Muscle of leg (tissue), 11 donors: ENCODE data around the gene UBAC2. TPM values are rescaled to one million over a fixed set of nuclear protein-coding genes. Genes with fewer than 3 reads are reported as not detected.

Source experiments
- DNase-seq: peaks from one replicate; pipeline ENCODE4 v3.0.0; 2013
- H3K27ac ChIP-seq: one replicate; pipeline ENCODE4 v1.5.1; 2013; ENCODE audit warnings: mild to moderate bottlenecking, low read length, control low read depth
- H3K27me3 ChIP-seq: one replicate; pipeline ENCODE4 v1.6.1; 2013; ENCODE audit warnings: low read length; ENCODE audit not compliant: control insufficient read depth, insufficient read depth
- H3K36me3 ChIP-seq: one replicate; pipeline ENCODE4 v1.6.1; 2013; ENCODE audit warnings: low read length; ENCODE audit not compliant: control insufficient read depth, insufficient read depth
- H3K4me1 ChIP-seq: one replicate; pipeline ENCODE4 v1.6.1; 2013; ENCODE audit warnings: low read length; ENCODE audit not compliant: control insufficient read depth, insufficient read depth
- H3K4me3 ChIP-seq: one replicate; pipeline ENCODE4 v1.5.1; 2013; ENCODE audit warnings: low read length, control low read depth
- H3K9me3 ChIP-seq: replicated peaks from 2 replicates; pipeline ENCODE4 v1.6.1; 2013; ENCODE audit warnings: low read depth, low read length; ENCODE audit not compliant: control insufficient read depth
- WGBS: methylation state at CpG from one replicate; pipeline ENCODE4 v1.1.5; 2013; ENCODE audit warnings: missing lambda C conversion rate; ENCODE audit not compliant: insufficient coverage; 5-methylcytosine and 5-hydroxymethylcytosine counted together
- polyA plus RNA-seq, 8 donors: library from polyadenylated mRNA; unstranded; fragments of 120-200 nt; gene quantifications; one replicate each; pipeline versions ENCODE4 v1.2.1 to v1.2.3, GENCODE V29; 2013; ENCODE audit warnings: inconsistent platforms in 1 of 8, low replicate concordance in 1 of 8; ENCODE audit not compliant: insufficient read length in 8 of 8, insufficient read depth in 1 of 8
- total RNA-seq: library from RNA; stranded (reverse); fragments of 120-200 nt; gene quantifications from one replicate; pipeline ENCODE4 v1.2.4, GENCODE V29; 2013

Gene UBAC2
- total and polyA plus RNA-seq, 9 donors = 46.3 to 92.6 (median 84.7) TPM

DNA sequence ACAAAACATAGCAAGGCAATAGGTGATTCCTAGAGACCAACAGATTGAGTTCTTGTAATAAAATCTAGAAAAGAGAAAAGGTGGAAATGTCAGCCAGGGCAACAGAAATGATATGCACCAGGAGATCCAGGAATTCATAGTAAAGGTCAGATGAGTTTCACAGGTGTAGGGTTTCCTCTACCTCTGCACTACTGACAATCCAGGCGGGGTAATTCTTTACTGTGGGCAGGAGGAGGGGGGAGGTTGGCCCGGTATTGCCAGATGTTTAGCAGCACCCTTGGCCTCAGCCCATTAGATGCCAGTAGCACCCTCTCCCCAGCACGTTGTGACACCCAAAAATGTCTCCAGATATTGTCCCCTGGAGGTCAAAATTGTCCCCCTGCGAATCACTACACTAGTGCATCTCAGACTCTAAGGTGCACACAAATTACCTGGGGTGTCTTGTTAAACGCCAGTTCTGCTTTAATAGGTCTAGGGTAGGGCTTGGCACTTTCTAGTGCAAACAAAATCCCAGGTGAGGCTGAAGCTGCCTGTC lies 3.5 kb upstream of the UBAC2 start:
- H3K9me3 ChIP-seq = no peaks in the 10 kb centered on the region
- no peak overlapping the region for H3K4me3 ChIP-seq
- no peaks in the 10 kb centered on the region for H3K27me3 ChIP-seq
- H3K27ac ChIP-seq = no peak overlapping the region
- WGBS = 60% methylated on average over 2 of the region's 5 CpGs
- DNase-seq = no peak
- H3K4me1 ChIP-seq = peaks cover 3% of the 10 kb centered on the region
- H3K36me3 ChIP-seq = no peaks in the 10 kb centered on the region

DNA sequence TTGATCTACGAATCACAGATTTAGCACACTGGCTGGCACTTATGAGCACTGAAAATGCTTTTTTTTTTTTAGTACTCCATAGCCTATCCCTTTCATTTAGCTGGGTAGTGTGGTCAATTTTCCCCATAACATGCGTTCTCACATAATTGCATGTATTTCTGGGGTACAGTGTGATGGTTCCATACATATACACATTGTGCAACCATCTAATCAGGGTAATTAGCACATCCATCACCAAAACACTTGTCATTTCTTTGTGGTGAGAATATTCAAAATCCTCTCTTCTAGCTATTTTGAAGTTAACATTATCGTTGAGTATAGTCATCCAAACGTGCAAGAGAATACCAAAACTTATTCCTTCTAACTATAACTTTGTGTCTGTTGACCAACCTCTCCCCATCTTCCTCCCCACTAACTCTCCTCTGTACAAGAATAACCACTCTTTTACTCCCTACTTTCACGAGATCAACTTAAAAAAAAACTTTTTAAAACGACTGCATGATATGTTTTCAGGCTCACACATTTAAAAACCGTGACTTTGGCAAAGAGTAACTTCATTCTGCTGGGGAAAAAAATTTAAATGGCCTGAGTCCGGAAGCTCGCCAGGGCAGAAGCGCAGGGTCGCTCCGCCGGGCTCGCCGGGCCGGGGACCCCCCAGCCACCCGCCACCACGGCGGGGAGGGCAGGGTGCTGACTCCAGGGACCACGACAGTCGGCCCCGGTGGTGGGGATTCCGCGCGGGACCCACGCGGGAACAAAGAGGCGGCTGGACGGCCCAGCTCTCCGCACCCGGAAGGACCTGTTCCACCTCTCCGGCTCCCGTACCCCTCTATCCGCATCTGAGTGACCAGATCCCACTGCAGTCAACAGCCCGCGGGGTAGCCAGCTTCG lies 868 bp upstream of the UBAC2 start:
- Histone ChIP-seq H3K4me3 (peak overlapping the region; percentile 94), H3K27ac (peak overlapping the region; percentile 99), H3K36me3 (no peaks in the 10 kb centered on the region), H3K27me3 (no peaks in the 10 kb centered on the region), H3K4me1 (peaks cover 16% of the 10 kb centered on the region), H3K9me3 (no peaks in the 10 kb centered on the region)
- peak; percentile 61 for DNase-seq
- WGBS = under 1% methylated on average over 32 of the region's 37 CpGs

DNA sequence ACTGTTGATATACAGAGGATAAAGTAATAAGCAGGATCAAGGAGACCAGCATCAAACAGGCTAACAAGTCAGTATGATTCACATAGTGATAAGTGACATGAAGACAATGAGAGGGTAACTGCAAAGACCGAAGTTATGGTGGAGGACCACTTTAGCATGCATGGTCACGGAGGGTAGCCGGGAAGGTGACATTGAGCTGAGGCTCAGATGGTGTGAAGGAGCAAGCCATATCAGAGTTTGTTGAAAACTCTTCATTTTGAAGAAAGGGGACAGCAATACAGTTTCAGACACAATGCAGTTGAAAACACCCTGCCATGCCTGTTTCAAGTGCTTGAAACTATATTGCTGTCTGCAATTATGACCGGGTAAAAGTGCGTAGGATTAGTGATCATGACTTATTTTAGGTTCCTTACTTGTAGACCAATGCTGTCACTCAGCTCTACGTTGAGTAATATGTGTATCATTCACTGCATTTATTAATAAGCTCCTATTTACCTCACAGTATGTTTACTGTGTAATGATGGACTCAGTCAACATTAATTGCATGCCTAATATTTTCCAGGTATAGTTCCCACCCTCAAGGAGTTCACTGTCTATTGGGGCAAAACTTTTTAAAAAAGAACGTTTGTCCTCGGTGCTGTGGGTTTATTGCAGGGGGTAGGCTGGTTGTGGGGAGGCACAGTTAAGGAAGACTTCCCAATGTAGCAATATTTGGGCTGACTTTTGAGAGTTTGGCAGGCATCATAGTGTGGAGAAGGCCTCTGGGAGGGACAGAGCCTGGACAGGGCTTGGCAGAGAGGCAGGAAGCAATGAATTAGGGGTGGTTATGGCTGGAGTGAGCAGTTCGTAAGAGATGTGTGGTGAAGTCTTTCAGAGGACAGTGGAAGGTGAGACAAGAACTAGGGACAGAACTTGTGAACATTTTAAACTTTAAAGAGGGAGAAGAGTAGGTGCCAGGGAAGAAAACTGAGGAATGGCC lies 3.2 kb downstream of the UBAC2 start:
- H3K27ac ChIP-seq = no peak overlapping the region
- 74% methylated on average over 6 of the region's 9 CpGs for whole genome bisulfite sequencing

DNA sequence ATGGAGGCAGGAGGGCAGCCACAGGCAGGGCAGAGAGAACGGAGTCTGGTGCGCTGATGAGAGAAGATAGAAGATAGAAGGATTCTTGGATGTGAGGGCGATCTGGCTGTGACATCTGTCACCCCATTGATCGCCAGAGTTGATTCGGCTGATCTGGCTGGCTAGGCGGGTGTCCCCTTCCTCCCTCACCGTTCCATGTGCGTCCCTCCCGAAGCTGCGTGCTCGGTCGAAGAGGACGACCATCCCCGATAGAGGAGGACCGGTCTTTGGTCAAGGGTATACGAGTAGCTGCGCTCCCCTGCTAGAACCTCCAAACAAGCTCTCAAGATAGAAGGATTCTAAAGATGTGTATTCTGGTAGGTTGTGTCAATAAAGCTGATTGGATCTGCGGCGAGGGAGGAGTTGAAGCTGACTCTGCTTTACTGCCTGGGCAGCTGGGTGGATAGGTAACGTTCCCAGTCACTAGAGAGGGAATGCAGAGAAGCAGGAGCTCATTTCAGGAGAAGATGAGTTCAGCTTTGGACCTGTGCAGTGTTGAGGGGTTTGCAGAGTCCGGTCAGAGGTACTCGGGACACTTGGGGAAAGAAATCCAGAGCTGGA lies 5.1 kb downstream of the UBAC2 start:
- H3K27ac ChIP-seq = no peak overlapping the region
- H3K27me3 ChIP-seq = no peaks in the 10 kb centered on the region
- H3K9me3 ChIP-seq = no peaks in the 10 kb centered on the region
- H3K36me3 ChIP-seq = peaks cover 7% of the 10 kb centered on the region
- WGBS = 92% methylated on average over 7 of the region's 22 CpGs
- no peak for DNase-seq
- H3K4me3 ChIP-seq = no peak overlapping the region
- peaks cover 20% of the 10 kb centered on the region for H3K4me1 ChIP-seq

More for the DNA sequence above, 3.2 kb downstream of the UBAC2 start:
- DNase-seq = no peak
- no peaks in the 10 kb centered on the region for H3K27me3 ChIP-seq
- H3K4me1 ChIP-seq = peaks cover 20% of the 10 kb centered on the region
- H3K9me3 ChIP-seq = no peaks in the 10 kb centered on the region
- peaks cover 7% of the 10 kb centered on the region for H3K36me3 ChIP-seq
- no peak overlapping the region for H3K4me3 ChIP-seq

DNA sequence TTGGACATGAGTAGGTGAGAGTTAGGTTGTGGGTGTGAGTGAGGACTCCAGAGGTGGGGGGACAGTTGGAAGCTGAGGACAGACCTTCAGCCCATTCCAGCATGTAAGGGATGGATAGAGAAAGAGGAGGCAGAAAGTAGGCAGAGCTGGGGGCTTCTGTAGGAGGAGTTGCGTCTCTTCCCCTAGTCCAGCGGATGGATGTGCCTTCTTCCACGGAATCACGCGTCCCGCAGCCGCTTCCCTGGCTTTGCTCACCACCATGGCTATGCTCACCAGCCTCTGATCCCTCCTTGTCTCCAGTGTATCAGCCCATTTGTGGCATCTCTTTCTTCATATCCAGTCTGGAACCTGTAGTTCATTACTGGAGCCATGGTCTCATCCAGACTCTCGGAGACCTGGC lies 5.6 kb downstream of the UBAC2 start:
- H3K27ac ChIP-seq = no peak overlapping the region
- peaks cover 10% of the 10 kb centered on the region for H3K36me3 ChIP-seq
- no peak overlapping the region for H3K4me3 ChIP-seq
- no peaks in the 10 kb centered on the region for H3K27me3 ChIP-seq
- DNase-seq = no peak
- no peaks in the 10 kb centered on the region for H3K9me3 ChIP-seq
- 96% methylated on average over 7 of the region's 8 CpGs for WGBS
- peaks cover 20% of the 10 kb centered on the region for H3K4me1 ChIP-seq

GRCh38 chr13:99206873-99207272 lies 6.2 kb downstream of the UBAC2 start:
- no peak overlapping the region for H3K27ac ChIP-seq
- DNase-seq = no peak
- WGBS = 87% methylated on average over 3 of the region's 5 CpGs

DNA sequence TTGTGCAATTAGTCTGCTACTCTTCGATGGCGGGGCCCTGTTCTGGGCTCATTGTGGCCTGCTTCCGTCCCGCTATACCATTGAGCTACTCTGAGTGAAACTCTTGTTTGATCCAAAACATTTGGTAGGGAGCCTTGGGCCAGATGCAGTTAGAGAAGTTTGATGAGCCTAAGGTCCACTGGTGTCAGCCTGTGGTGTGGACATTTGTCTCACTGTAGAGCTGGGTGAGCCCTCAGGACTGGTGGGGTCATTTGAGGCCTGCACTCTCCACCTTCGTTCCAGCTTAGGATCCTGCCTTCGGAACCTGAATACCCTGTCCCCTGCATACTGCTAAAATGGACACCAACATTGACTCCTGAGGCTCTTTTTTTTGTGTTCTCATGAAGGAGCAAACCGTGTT lies 6.9 kb downstream of the UBAC2 start:
- Histone ChIP-seq H3K9me3 (no peaks in the 10 kb centered on the region), H3K4me3 (no peak overlapping the region), H3K27ac (no peak overlapping the region), H3K27me3 (no peaks in the 10 kb centered on the region), H3K36me3 (peaks cover 10% of the 10 kb centered on the region), H3K4me1 (peaks cover 16% of the 10 kb centered on the region)
- DNase-seq = no peak
- whole genome bisulfite sequencing = 93% methylated on average over 3 of the region's 7 CpGs

More at GRCh38 chr13:99206873-99207272, 6.2 kb downstream of the UBAC2 start:
- Histone ChIP-seq H3K36me3 (peaks cover 10% of the 10 kb centered on the region), H3K4me3 (no peak overlapping the region), H3K27me3 (no peaks in the 10 kb centered on the region), H3K4me1 (peaks cover 16% of the 10 kb centered on the region), H3K9me3 (no peaks in the 10 kb centered on the region)

DNA sequence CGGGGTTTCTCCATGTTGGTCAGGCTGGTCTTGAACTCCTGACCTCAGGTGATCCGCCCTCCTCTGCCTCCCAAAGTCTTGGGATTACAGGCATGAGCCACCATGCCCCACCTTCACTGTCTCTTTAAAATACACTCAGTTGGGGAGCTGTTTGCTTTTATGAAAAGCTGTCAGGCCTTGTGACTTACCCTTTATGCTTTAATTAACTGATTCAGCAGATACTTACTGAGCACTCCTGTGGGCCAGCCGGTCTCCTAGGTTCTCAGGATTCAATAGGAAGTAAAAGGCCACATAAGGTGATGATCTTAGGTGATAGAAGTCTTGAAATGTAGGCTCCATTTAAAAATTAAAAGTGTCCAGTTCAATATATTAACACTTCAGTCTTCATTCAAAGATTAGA lies 7.5 kb downstream of the UBAC2 start:
- no CpG with 5 or more reads among the region's 3 CpGs for WGBS

GRCh38 chr13:99208845-99209527 lies 8.3 kb downstream of the UBAC2 start:
- Histone ChIP-seq H3K27ac (no peak overlapping the region), H3K4me1 (peaks cover 11% of the 10 kb centered on the region), H3K36me3 (peaks cover 10% of the 10 kb centered on the region), H3K9me3 (no peaks in the 10 kb centered on the region), H3K4me3 (no peak overlapping the region), H3K27me3 (no peaks in the 10 kb centered on the region)
- 84% methylated on average over 6 of the region's 8 CpGs for WGBS
- DNase-seq = no peak

More for the DNA sequence above, 7.5 kb downstream of the UBAC2 start:
- Histone ChIP-seq H3K9me3 (no peaks in the 10 kb centered on the region), H3K4me1 (peaks cover 14% of the 10 kb centered on the region), H3K27me3 (no peaks in the 10 kb centered on the region), H3K36me3 (peaks cover 10% of the 10 kb centered on the region), H3K4me3 (no peak overlapping the region), H3K27ac (no peak overlapping the region)
- no peak for DNase-seq
